ENCODE results near the gene TET1.
"Not testable (repeated sequence)": the region's sequence is repeated elsewhere in the genome, so short reads cannot be mapped to it uniquely, and the experiment has no call there.

TET1 gene

GRCh38 chr10:68668972-68669371 lies 108.8 kb downstream of the TET1 start:
- FAIRE-seq = peak; percentile 65
- TF ChIP-seq POLR2A (IDR thresholded peaks at IDR 0.05; ENCODE audit: low read depth, low read length) = no peak
- no peak for DNase-seq (ENCODE audit: insufficient read length, low spot score)

GRCh38 chr10:68684413-68684812 lies 124.3 kb downstream of the TET1 start:
- FAIRE-seq = peak; percentile 94
- no peak for DNase-seq (ENCODE audit: insufficient read length, low spot score)
- TF ChIP-seq POLR2A (IDR thresholded peaks at IDR 0.05; ENCODE audit: low read depth, low read length) = no peak

DNA sequence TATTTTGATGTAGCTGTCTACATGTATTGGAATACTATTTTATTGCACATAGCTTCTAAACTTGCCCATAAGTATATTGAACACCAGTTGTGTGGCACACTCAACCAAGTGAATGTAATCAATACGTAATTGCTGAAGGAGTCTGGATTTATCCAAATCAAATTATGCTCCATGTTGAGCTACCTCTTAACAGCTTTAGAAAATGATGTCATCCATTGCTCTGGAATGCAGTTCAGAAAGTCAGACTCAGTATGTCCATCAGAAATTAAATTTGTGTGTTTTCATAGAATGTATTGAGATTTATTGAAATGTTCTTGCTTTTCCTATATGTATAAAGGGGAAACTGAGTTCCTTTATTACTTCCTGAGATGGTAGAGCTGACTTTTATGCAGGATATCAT lies 135.9 kb downstream of the TET1 start:
- no peak for TF ChIP-seq POLR2A (IDR thresholded peaks at IDR 0.05; ENCODE audit: low read depth, low read length)
- FAIRE-seq (peak; percentile 36), DNase-seq (ENCODE audit: insufficient read length, low spot score) (no peak)

DNA sequence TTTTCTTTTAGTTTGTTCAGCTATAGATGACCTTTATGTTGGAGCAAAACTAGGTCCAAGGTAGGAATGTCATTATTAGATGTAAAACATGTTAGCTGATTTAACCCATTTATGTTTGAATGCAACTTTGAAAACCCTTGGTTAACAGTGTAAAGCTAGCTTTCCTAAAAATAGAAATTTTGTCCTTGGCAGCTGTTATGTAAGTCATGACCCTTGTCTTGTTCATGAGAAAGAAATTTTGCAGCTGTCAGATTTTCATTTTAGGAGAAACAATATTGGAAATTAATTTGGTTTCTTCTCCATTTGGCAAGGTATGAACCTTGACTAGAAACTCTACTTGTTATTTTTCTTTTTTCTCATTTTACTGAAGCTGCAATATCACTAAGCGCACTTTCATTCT lies 137.0 kb downstream of the TET1 start:
- no peak for TF ChIP-seq POLR2A (IDR thresholded peaks at IDR 0.05; ENCODE audit: low read depth, low read length)
- DNase-seq (ENCODE audit: insufficient read length, low spot score) = no peak
- peak; percentile 45 for FAIRE-seq

GRCh38 chr10:68700197-68700596 lies 140.1 kb downstream of the TET1 start:
- FAIRE-seq (peak; percentile 6), DNase-seq (ENCODE audit: insufficient read length, low spot score) (no peak)
- TF ChIP-seq POLR2A (IDR thresholded peaks at IDR 0.05; ENCODE audit: low read depth, low read length) = no peak

DNA sequence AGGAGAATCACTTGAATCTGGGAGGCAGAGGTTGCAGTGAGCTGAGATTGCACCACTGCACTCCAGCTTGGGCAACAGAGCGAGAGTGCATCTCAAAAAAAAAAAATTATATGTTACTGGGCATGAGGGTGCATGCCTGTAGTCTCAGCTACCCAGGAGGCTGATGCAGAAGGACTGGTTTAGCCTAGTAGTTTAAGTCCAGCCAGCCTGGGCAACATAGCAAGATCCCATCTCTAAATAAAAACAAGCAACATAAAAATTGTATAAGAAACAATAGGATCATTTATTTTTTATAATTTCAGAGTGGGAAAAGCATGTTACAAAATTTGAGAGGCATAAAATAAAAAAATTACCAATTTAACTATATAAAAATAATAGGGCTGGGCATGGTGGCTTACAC lies 145.4 kb downstream of the TET1 start:
- TF ChIP-seq POLR2A (IDR thresholded peaks at IDR 0.05; ENCODE audit: low read depth, low read length) = no peak
- no peak for FAIRE-seq
- DNase-seq (ENCODE audit: insufficient read length, low spot score) = no peak

DNA sequence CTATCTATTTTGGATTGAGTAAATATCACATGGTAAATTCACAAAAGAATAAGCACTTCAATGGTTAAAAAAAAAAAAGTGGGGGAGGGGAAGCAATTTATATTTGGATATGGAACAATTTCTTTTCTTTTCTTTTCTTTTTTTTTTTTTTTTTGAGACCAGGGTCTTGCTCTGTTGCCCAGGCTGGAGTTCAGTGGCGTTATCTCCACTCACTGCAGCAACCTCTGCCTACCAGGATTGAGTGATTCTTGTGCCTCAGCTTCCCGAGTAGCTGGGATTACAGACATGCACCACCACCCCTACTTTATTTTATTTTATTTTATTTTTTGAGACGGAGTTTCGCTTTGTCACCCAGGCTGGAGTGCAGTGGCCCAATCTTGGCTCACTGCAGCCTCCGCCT lies 148.8 kb downstream of the TET1 start:
- not testable (repeated sequence) for FAIRE-seq; DNase-seq (ENCODE audit: insufficient read length, low spot score)

- FAIRE-seq; DNase-seq (ENCODE audit: insufficient read length, low spot score): not testable (repeated sequence)
Observed at GRCh38 chr10:68713065-68713464, 152.9 kb downstream of the TET1 start.

DNA sequence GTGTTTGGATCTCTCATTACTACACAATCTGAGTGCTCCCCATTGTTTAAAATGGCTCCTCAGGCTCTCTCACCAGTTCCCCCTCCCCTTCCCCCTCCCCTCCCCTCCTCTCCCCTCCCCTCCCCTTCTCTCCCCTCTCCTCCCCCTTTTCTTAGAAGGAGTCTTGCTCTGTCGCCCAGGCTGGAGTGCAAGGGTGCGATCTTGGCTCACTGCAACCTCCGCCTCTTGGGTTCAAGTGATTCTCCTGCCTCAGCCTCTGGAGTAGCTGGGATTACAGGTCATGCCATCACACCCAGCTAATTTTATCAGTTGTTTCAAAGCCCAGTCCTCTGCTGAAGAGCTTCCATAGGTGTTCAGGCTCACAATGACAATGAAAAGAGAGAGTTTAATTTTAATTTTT lies 157.3 kb downstream of the TET1 start:
- no peak for TF ChIP-seq POLR2A (IDR thresholded peaks at IDR 0.05; ENCODE audit: low read depth, low read length)
- DNase-seq (ENCODE audit: insufficient read length, low spot score) (no peak), FAIRE-seq (no peak)

DNA sequence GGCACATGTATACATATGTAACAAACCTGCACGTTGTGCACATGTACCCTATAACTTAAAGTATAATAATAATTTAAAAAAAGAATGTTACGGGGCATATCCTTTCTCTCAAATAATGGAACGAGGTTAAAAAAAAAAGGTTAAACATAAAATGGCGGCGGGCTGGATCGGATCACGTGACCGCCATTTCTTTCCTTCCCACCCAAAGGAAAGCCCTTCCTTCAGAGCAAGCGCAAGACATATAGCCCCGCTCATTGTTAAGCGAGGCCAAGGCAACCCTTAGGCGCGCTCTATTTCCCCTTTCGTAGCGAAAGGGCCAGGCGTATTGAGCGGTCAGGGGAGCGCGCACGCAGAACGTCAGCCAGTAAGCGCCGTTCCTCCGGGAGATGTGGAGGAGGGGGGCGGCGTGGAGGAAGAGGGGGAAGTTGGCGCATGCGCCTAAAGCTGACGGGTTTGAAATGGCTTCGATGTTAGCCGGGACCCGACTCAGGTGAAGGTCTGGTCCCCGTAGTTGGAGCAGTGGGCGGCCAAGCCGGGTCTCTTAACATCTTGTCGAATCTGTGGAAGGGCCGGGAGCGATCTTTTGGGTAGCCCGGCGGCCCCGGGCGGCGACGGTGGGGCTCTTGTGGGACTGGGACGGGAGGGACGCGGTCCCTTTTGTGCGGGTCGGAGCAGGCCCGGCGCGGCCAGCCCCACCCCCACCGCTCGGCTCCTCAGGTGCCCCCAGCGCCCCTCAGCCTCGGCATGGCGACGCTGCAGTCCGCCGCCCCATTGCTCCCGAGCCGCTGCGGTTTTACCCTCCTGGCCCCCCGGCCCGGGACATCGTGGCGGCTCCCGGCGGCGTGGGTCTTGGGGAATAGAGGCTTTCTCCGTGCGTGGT lies 160.9 kb downstream of the TET1 start, which contains the start of gene CCAR1:
Gene CCAR1, plus strand, starts transcription at position 447 of the 880 bp plus-strand sequence. CDS start 1,266 bp downstream, outside the sequence.
- TF ChIP-seq POLR2A (IDR thresholded peaks at IDR 0.05; ENCODE audit: low read depth, low read length) = peak; percentile 83; the same call in 1 of the 2 replicates
- peak; percentile 96 for DNase-seq (ENCODE audit: insufficient read length, low spot score)
- peak; percentile 94 for FAIRE-seq

DNA sequence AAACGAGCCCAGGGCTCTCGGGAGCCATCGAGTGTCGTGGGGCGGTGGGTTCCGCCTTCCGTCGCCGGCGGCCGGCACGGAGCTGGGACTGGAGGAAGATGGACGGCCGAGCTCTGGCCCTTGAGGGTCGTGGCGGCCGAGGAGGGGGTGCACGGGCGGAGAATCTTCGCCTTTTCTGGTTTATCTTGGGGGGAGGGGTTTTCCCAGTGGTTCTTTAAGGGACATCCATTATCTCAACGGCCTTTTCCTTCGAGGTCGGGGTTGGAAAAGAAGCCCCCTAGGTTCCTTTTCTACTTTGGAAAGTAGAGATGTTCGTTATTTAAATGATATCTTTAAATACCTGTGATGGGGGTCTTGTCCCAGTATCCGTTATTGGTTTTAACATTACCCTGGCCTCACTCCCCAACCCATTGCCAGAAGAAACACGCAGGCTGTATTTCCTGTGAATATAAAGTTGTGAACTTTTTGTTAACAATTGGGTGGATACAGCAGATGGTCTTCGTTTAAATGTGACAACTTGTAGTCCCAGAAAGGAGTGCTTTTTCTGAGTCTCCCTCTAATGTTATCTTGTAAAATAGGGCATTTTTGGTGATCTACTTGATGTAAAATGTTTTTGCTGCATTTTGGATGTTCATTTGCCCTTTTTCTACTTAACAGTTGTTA lies 161.7 kb downstream of the TET1 start:
- DNase-seq (ENCODE audit: insufficient read length, low spot score) (peak; percentile 7), FAIRE-seq (no peak)
- TF ChIP-seq POLR2A (IDR thresholded peaks at IDR 0.05; ENCODE audit: low read depth, low read length) = no peak

GRCh38 chr10:68725016-68725415 lies 164.9 kb downstream of the TET1 start:
- FAIRE-seq (no peak), DNase-seq (ENCODE audit: insufficient read length, low spot score) (no peak)
- TF ChIP-seq POLR2A (IDR thresholded peaks at IDR 0.05; ENCODE audit: low read depth, low read length) = no peak

DNA sequence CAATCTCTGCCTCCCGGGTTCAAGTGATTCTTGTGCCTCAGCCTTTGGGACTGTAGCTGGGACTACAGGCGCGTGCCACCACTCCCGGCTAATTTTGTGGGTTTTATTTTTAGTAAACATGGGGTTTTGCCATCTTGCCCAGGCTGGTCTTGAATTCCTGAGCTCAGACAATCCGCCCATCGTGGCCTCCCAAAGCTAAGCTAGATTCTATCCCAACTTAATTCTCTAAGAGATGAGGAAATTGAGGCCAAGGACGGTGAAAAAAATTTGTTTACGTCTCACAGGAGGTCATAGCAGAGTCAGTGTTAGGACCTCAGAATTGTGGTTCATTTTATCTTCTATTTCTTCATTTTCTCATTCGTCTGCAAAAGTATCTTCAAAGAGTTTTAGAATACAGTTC lies 167.0 kb downstream of the TET1 start:
- TF ChIP-seq POLR2A (IDR thresholded peaks at IDR 0.05; ENCODE audit: low read depth, low read length) = no peak
- FAIRE-seq (no peak), DNase-seq (ENCODE audit: insufficient read length, low spot score) (no peak)

- DNase-seq (ENCODE audit: insufficient read length, low spot score) (no peak), FAIRE-seq (no peak)
- TF ChIP-seq POLR2A (IDR thresholded peaks at IDR 0.05; ENCODE audit: low read depth, low read length) = no peak
Observed at GRCh38 chr10:68732651-68733050, 172.5 kb downstream of the TET1 start.

DNA sequence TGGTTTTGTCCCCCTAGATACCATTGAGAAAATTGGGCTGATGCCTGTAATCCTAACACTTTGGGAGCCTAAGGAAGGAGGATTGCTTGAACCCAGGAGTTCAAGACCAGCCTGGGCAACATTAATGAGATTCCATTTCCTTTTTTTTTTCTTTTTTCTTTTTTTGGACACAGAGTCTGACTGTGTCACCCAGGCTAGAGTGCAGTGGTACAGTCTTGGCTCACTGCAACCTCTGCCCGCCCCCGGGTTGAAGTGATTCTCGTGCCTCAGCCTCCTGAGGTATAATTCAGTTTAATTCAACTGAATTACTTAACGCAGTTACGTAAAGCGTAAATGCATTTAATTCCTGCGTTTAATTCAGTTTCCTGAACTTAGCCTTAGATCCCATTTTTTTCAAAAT lies 174.2 kb downstream of the TET1 start:
- DNase-seq (ENCODE audit: insufficient read length, low spot score) (no peak), FAIRE-seq (no peak)
- no peak for TF ChIP-seq POLR2A (IDR thresholded peaks at IDR 0.05; ENCODE audit: low read depth, low read length)
